ENCODE data around the gene MCOLN1. TPM values are rescaled to one million over a fixed set of nuclear protein-coding genes. Genes with fewer than 3 reads are reported as not detected.

The MCOLN1 gene
- total RNA-seq, 2 donors from 2014 or later = 17.8 to 26.5 TPM

GRCh38 chr19:7550169-7550770 lies 27.8 kb downstream of the MCOLN1 start:
- H3K36me3 ChIP-seq = no peaks in the 10 kb centered on the region

GRCh38 chr19:7550987-7551761 lies 28.8 kb downstream of the MCOLN1 start:
- H3K9ac ChIP-seq (ENCODE audit: low read depth in 2 of 2, low read length in 2 of 2) = no peak overlapping the region
- peak overlapping the region; percentile 26 for H3K4me3 ChIP-seq
- TF ChIP-seq CTCF (IDR thresholded peaks at IDR 0.05) = no peak
- H3K9me3 ChIP-seq = no peaks in the 10 kb centered on the region
- no peak overlapping the region for H3K27ac ChIP-seq
- intact Hi-C loops (cut with DNase I) = no loop called here
- DNase-seq = peak; percentile 83
- H3K4me1 ChIP-seq = no peaks in the 10 kb centered on the region
- no peaks in the 10 kb centered on the region for H3K27me3 ChIP-seq
- no peaks in the 10 kb centered on the region for H3K36me3 ChIP-seq

More at GRCh38 chr19:7550169-7550770, 27.8 kb downstream of the MCOLN1 start:
- Histone ChIP-seq H3K27me3 (no peaks in the 10 kb centered on the region), H3K27ac (no peak overlapping the region), H3K9ac (ENCODE audit: low read depth in 2 of 2, low read length in 2 of 2) (no peak overlapping the region), H3K9me3 (no peaks in the 10 kb centered on the region), H3K4me3 (no peak overlapping the region), H3K4me1 (no peaks in the 10 kb centered on the region)
- intact Hi-C loops (cut with DNase I) = no loop called here
- no peak for TF ChIP-seq CTCF (IDR thresholded peaks at IDR 0.05)
- no peak for DNase-seq

- Histone ChIP-seq H3K4me1 (no peaks in the 10 kb centered on the region), H3K9me3 (no peaks in the 10 kb centered on the region), H3K4me3 (no peak overlapping the region), H3K36me3 (peaks cover 4% of the 10 kb centered on the region), H3K27ac (no peak overlapping the region), H3K9ac (ENCODE audit: low read depth in 2 of 2, low read length in 2 of 2) (no peak overlapping the region), H3K27me3 (no peaks in the 10 kb centered on the region)
- intact Hi-C loops (cut with DNase I) = no loop called here
- no peak for DNase-seq
- no peak for TF ChIP-seq CTCF (IDR thresholded peaks at IDR 0.05)
Observed at GRCh38 chr19:7552781-7553180, 30.4 kb downstream of the MCOLN1 start.

- Histone ChIP-seq H3K27ac (no peak overlapping the region), H3K4me3 (no peak overlapping the region), H3K9me3 (no peaks in the 10 kb centered on the region), H3K9ac (ENCODE audit: low read depth in 2 of 2, low read length in 2 of 2) (no peak overlapping the region), H3K27me3 (no peaks in the 10 kb centered on the region), H3K36me3 (peaks cover 4% of the 10 kb centered on the region), H3K4me1 (no peaks in the 10 kb centered on the region)
- intact Hi-C loops (cut with DNase I) = no loop called here
- DNase-seq = no peak
- no peak for TF ChIP-seq CTCF (IDR thresholded peaks at IDR 0.05)
Observed at GRCh38 chr19:7554565-7554964, 32.1 kb downstream of the MCOLN1 start.

GRCh38 chr19:7554990-7555864 lies 32.8 kb downstream of the MCOLN1 start:
- no peaks in the 10 kb centered on the region for H3K27me3 ChIP-seq
- no peaks in the 10 kb centered on the region for H3K4me1 ChIP-seq
- no peak overlapping the region for H3K4me3 ChIP-seq
- H3K27ac ChIP-seq = no peak overlapping the region
- peak; percentile 68 for DNase-seq
- no peak overlapping the region for H3K9ac ChIP-seq (ENCODE audit: low read depth in 2 of 2, low read length in 2 of 2)
- intact Hi-C loops (cut with DNase I) = no loop called here
- TF ChIP-seq CTCF (IDR thresholded peaks at IDR 0.05) = no peak
- H3K9me3 ChIP-seq = no peaks in the 10 kb centered on the region
- peaks cover 4% of the 10 kb centered on the region for H3K36me3 ChIP-seq
